Neuronal stem cell (in vitro differentiated cells): ENCODE data around the gene C6orf89.

Experiments
- DNase-seq: peaks from one replicate; pipeline ENCODE4 v3.0.0-alpha.2; 2013; ENCODE audit warnings: low spot score
- H2AFZ ChIP-seq: one replicate; pipeline ENCODE4 v1.6.1; 2013; ENCODE audit warnings: mild to moderate bottlenecking, low read length, inconsistent platforms
- H2AK5ac ChIP-seq: 2 replicates; pipeline ENCODE4 v1.6.1; 2013; ENCODE audit warnings: low read depth, mild to moderate bottlenecking, inconsistent platforms, low read length, moderate library complexity, mixed read lengths
- H2BK120ac ChIP-seq: 2 replicates; pipeline ENCODE4 v1.6.1; 2013; ENCODE audit warnings: low read depth, mild to moderate bottlenecking, inconsistent platforms, low read length, moderate library complexity, mixed read lengths
- H2BK12ac ChIP-seq: one replicate; pipeline ENCODE4 v1.6.1; 2013; ENCODE audit warnings: low read length, inconsistent platforms
- H2BK15ac ChIP-seq: 2 replicates; pipeline ENCODE4 v1.6.1; 2013; ENCODE audit warnings: mild to moderate bottlenecking, low read length, inconsistent platforms, mixed read lengths
- H2BK5ac ChIP-seq: one replicate; pipeline ENCODE4 v1.6.1; 2013; ENCODE audit warnings: inconsistent platforms, mild to moderate bottlenecking, low read length, moderate library complexity
- H3K14ac ChIP-seq: one replicate; pipeline ENCODE4 v1.6.1; 2013; ENCODE audit warnings: low read length, inconsistent platforms
- H3K18ac ChIP-seq: 2 replicates; pipeline ENCODE4 v1.6.1; 2013; ENCODE audit warnings: low read length, inconsistent platforms
- H3K23ac ChIP-seq: 2 replicates; pipeline ENCODE4 v1.6.1; 2013; ENCODE audit warnings: low read depth, mild to moderate bottlenecking, mixed read lengths, low read length, inconsistent platforms; ENCODE audit not compliant: poor library complexity
- H3K27ac ChIP-seq: replicated peaks from 3 replicates; pipeline ENCODE4 v1.5.1; 2013; ENCODE audit warnings: low read length, inconsistent platforms
- H3K27me3 ChIP-seq, 3 experiments: 2 replicates each; pipeline ENCODE4 v1.6.1; 2013; ENCODE audit warnings: low read length in 3 of 3, mild to moderate bottlenecking in 2 of 3, inconsistent platforms in 1 of 3, low read depth in 1 of 3, mixed read lengths in 1 of 3, moderate library complexity in 1 of 3; ENCODE audit not compliant: control insufficient read depth in 3 of 3, insufficient read depth in 3 of 3
- H3K36me3 ChIP-seq, 2 donors: replicated peaks in 1 of 2; 2 replicates each; pipeline ENCODE4 v1.6.1; 2013; ENCODE audit warnings: low read length in 2 of 2; ENCODE audit not compliant: control insufficient read depth in 2 of 2, insufficient read depth in 2 of 2
- H3K4ac ChIP-seq: 2 replicates; pipeline ENCODE4 v1.6.1; 2013; ENCODE audit warnings: inconsistent platforms, mild to moderate bottlenecking, low read length, moderate library complexity
- H3K4me1 ChIP-seq, 2 donors: 1 replicate in 1 of 2; 2 replicates in 1 of 2; pipeline ENCODE4 v1.6.1; 2013; ENCODE audit warnings: low read length in 2 of 2, low read depth in 1 of 2; ENCODE audit not compliant: control insufficient read depth in 2 of 2, insufficient read depth in 1 of 2
- H3K4me2 ChIP-seq: one replicate; pipeline ENCODE4 v1.6.1; 2013; ENCODE audit warnings: mild to moderate bottlenecking, low read length, inconsistent platforms; ENCODE audit not compliant: insufficient read depth, poor library complexity, severe bottlenecking
- H3K4me3 ChIP-seq, 2 donors: 2 replicates each; pipeline ENCODE4 v1.5.1; 2013; ENCODE audit warnings: low read length in 2 of 2, mild to moderate bottlenecking in 2 of 2, inconsistent platforms in 1 of 2, moderate library complexity in 1 of 2
- H3K79me1 ChIP-seq: one replicate; pipeline ENCODE4 v1.6.1; 2013; ENCODE audit warnings: low read depth, mild to moderate bottlenecking, inconsistent platforms, low read length, moderate library complexity
- H3K9ac ChIP-seq: one replicate; pipeline ENCODE4 v1.6.1; 2013; ENCODE audit warnings: mild to moderate bottlenecking, low read depth, low read length, inconsistent platforms; ENCODE audit not compliant: poor library complexity
- H3K9me3 ChIP-seq, 2 donors: replicated peaks in 1 of 2; 2 replicates each; pipeline versions ENCODE3 to v1.6.1; 2013; ENCODE audit warnings: low read length in 2 of 2, mild to moderate bottlenecking in 2 of 2, inconsistent platforms in 1 of 2, low read depth in 1 of 2, mixed read lengths in 1 of 2, moderate library complexity in 1 of 2; ENCODE audit not compliant: control insufficient read depth in 2 of 2, insufficient read depth in 1 of 2
- H4K8ac ChIP-seq: one replicate; pipeline ENCODE4 v1.6.1; 2013; ENCODE audit warnings: low read depth, mild to moderate bottlenecking, inconsistent platforms, low read length, moderate library complexity
- H4K91ac ChIP-seq: one replicate; pipeline ENCODE4 v1.6.1; 2013; ENCODE audit warnings: low read length, low read depth, mild to moderate bottlenecking, inconsistent platforms; ENCODE audit not compliant: poor library complexity
- WGBS, 2 donors: extraction: QIAGEN DNeasy Blood & Tissue Kit; methylation state at CpG; one replicate each; pipeline ENCODE4 v1.1.7; 2013; ENCODE audit warnings: missing lambda C conversion rate in 2 of 2, mixed read lengths in 1 of 2; ENCODE audit not compliant: insufficient read length in 2 of 2, insufficient replicate concordance in 1 of 2; ENCODE audit errors: extremely low coverage in 2 of 2; 5-methylcytosine and 5-hydroxymethylcytosine counted together

Gene C6orf89

GRCh38 chr6:36837686-36838085 lies 48.1 kb upstream of the C6orf89 start:
- Histone ChIP-seq H2AK5ac (no peak overlapping the region), H3K27me3 (peaks cover 19 to 58% (median 48%) of the 10 kb centered on the region in 3 experiments), H2BK5ac (no peak overlapping the region), H3K79me1 (no peaks in the 10 kb centered on the region), H3K23ac (no peak overlapping the region), H3K18ac (no peak overlapping the region), H2BK12ac (no peak overlapping the region), H3K14ac (no peak overlapping the region), H3K27ac (no peak overlapping the region), H3K4me3 (no peak overlapping the region), H3K9ac (no peak overlapping the region), H3K9me3 (peaks cover 0 to 3% of the 10 kb centered on the region in 2 donors), H3K4me1 (peaks cover 13 to 21% of the 10 kb centered on the region in 2 donors), H4K91ac (no peak overlapping the region), H2BK120ac (no peak overlapping the region), H4K8ac (no peak overlapping the region), H3K4ac (no peak overlapping the region), H3K4me2 (no peak overlapping the region), H2AFZ (no peak overlapping the region), H3K36me3 (no peaks in the 10 kb centered on the region), H2BK15ac (no peak overlapping the region)
- no CpG with 5 or more reads among the region's 6 CpGs for WGBS, 2 donors
- DNase-seq, result no peak

GRCh38 chr6:36838896-36839748 lies 46.6 kb upstream of the C6orf89 start, which contains the start of gene CPNE5:
CPNE5 (minus strand) TSS chr6:36839444; CDS start chr6:36839377, 67 bp downstream.
- Histone ChIP-seq H3K4me2 (peak within 1 kb of the TSS; percentile 94), H3K9ac (peak within 1 kb of the TSS; percentile 82), H2BK120ac (no peak within 1 kb of the TSS), H3K4ac (no peak within 1 kb of the TSS), H3K9me3 (no peaks in the 10 kb centered on the region), H3K14ac (peak within 1 kb of the TSS; percentile 86), H4K91ac (no peak within 1 kb of the TSS), H2BK12ac (no peak within 1 kb of the TSS), H4K8ac (no peak within 1 kb of the TSS), H2AFZ (peak within 1 kb of the TSS; percentile 89), H2BK15ac (peak within 1 kb of the TSS; percentile 92), H3K4me3 (peak within 1 kb of the TSS; percentile 42 to 75), H3K23ac (peak within 1 kb of the TSS; percentile 92), H3K27ac (no peak within 1 kb of the TSS), H3K4me1 (peaks cover 13 to 21% of the 10 kb centered on the region in 2 donors), H3K18ac (peak within 1 kb of the TSS; percentile 89), H3K27me3 (peaks cover 19 to 58% (median 48%) of the 10 kb centered on the region in 3 experiments), H3K79me1 (no peaks in the 10 kb centered on the region), H2BK5ac (no peak within 1 kb of the TSS), H2AK5ac (peak within 1 kb of the TSS; percentile 99), H3K36me3 (no peaks in the 10 kb centered on the region)
- no CpG with 5 or more reads among the region's 57 CpGs for WGBS, 2 donors
- no peak for DNase-seq

- H3K9ac ChIP-seq, result peak overlapping the region; percentile 82
- no peak overlapping the region for H2BK5ac ChIP-seq
- peak overlapping the region; percentile 89 for H3K18ac ChIP-seq
- H3K27me3 ChIP-seq, result peaks cover 19 to 57% (median 48%) of the 10 kb centered on the region in 3 experiments
- no peak overlapping the region for H3K4ac ChIP-seq
- no peaks in the 10 kb centered on the region for H3K9me3 ChIP-seq
- H2AFZ ChIP-seq, result peak overlapping the region; percentile 89
- H3K79me1 ChIP-seq, result no peaks in the 10 kb centered on the region
- no peak overlapping the region for H2AK5ac ChIP-seq
- WGBS, 2 donors, result no CpG with 5 or more reads among the region's 70 CpGs
- H3K4me3 ChIP-seq, result peak overlapping the region; percentile 42 to 75
- H2BK120ac ChIP-seq, result no peak overlapping the region
- H3K14ac ChIP-seq, result peak overlapping the region; percentile 86
- peak overlapping the region; percentile 92 for H2BK15ac ChIP-seq
- peak overlapping the region; percentile 76 for H3K23ac ChIP-seq
- no peak overlapping the region for H3K27ac ChIP-seq
- no peak overlapping the region for H2BK12ac ChIP-seq
- H4K91ac ChIP-seq, result no peak overlapping the region
- no peaks in the 10 kb centered on the region for H3K36me3 ChIP-seq
- no peak for DNase-seq
- H3K4me2 ChIP-seq, result peak overlapping the region; percentile 94
- peaks cover 11 to 19% of the 10 kb centered on the region in 2 donors for H3K4me1 ChIP-seq
- no peak overlapping the region for H4K8ac ChIP-seq
Observed at GRCh38 chr6:36839749-36840431, 45.9 kb upstream of the C6orf89 start.
